GM18517 (cell line): ENCODE measurements around the gene SLC39A9.

ENCODE experiments used
- ATAC-seq: cut with Tn5 transposase; IDR thresholded peaks from one replicate; pipeline ENCODE4 v1.9.1; 2021; ENCODE audit warnings: mild to moderate bottlenecking, moderate library complexity; ENCODE audit not compliant: unreplicated experiment

SLC39A9 gene

GRCh38 chr14:69499436-69499835 is 100.9 kb downstream of the SLC39A9 start:
- ATAC-seq: no peak

- ATAC-seq: no peak
Measured at GRCh38 chr14:69500096-69500495, 101.6 kb downstream of the SLC39A9 start.

GRCh38 chr14:69500736-69501135 is 102.2 kb downstream of the SLC39A9 start:
- ATAC-seq: no peak

- no peak for ATAC-seq
Measured at GRCh38 chr14:69501423-69501838, 102.9 kb downstream of the SLC39A9 start.

GRCh38 chr14:69504775-69505174 is 106.3 kb downstream of the SLC39A9 start:
- ATAC-seq: no peak

- ATAC-seq: no peak
Measured at GRCh38 chr14:69505338-69506240, 107.1 kb downstream of the SLC39A9 start.

- ATAC-seq: no peak
Measured at GRCh38 chr14:69506241-69506595, 107.7 kb downstream of the SLC39A9 start.
